Measurements from ENCODE around the gene XPNPEP2.

XPNPEP2 gene

GRCh38 chrX:129771266-129771995 is 32.7 kb downstream of the XPNPEP2 start:
- Histone ChIP-seq H3K36me3 (ENCODE audit: insufficient read depth, low read length) (no peaks in the 10 kb centered on the region; the same call in 1 of the 2 replicates), H3K9ac (ENCODE audit: low read depth, low read length) (no peak overlapping the region), H3K9me3 (ENCODE audit: control insufficient read depth, insufficient read depth, low read length) (no peaks in the 10 kb centered on the region), H3K4me1 (ENCODE audit: insufficient read depth, low read length) (peaks cover 24% of the 10 kb centered on the region)

DNA sequence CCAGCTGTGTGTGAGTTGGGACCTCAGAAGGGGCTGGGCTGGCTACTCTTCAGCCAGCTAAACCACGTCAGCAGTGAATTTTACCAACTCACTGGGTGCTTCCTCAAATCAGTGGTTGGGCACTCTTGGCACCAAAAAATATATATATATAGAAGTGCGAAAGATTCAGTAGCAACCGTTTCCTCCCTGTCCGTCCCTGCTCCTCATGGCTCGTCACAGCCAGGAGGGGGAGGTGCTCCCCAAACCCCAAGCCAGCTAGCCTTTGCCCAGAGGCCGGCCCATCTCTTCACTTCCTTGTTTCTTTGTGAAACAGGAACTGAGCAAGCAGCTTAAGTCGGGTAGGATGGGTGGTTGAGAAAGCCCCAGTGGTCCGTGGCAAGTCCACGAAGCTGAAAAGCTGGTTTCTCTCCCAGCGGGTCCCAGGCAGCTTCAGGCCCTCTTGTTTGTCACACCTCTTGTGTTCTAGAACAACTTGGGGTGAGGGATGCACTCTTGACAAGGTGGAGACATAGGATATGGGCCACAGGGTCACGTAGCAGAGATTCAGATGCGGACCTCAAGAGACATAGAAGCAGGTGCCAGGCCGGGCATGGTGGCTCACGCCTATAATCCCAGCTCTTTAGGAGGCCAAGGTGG is 34.1 kb downstream of the XPNPEP2 start:
- no peak overlapping the region for H3K9ac ChIP-seq (ENCODE audit: low read depth, low read length)
- no peaks in the 10 kb centered on the region for H3K9me3 ChIP-seq (ENCODE audit: control insufficient read depth, insufficient read depth, low read length)
- peaks cover 35% of the 10 kb centered on the region for H3K4me1 ChIP-seq (ENCODE audit: insufficient read depth, low read length)
- no peaks in the 10 kb centered on the region; the same call in 1 of the 2 replicates for H3K36me3 ChIP-seq (ENCODE audit: insufficient read depth, low read length)

DNA sequence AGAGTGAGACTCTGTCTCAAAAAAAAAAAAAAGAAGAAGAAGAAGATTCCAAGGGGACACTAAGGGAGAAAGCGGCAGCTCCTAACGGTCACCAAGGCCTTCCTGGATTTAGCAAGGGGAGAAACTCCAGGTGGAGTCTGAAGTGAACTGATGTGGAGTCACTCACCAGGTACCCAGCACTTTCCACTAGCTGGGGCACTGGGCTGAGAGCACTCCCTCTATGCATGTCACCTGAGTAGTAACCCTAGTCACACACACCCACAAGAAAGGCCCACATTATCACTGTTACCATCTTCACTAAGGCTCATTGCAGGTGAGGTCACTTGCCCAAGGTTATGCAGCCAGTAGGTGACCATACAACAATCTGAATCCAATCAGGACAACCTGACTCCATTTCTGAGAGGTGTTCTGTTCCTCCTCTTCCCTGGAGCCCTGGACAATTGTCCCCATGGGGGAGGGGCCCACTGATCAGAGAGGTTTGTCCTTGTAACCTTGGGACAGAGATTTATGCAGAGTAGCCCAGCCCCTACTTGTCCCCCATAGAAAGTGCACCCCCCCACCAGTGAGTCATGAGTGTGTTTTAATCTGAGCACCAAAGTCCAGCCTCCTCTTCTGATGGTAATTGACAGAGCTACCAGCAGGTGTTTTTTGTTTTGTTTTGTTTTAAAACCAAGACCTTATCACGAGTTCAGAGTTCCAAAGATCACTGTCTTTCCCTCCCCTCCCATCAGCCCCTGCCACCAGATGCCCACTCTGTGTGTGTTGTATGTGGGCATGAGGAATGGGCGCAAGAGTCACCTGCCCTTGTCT is 35.1 kb downstream of the XPNPEP2 start:
- no peaks in the 10 kb centered on the region; the same call in 1 of the 2 replicates for H3K36me3 ChIP-seq (ENCODE audit: insufficient read depth, low read length)
- H3K9ac ChIP-seq (ENCODE audit: low read depth, low read length) = no peak overlapping the region
- no peaks in the 10 kb centered on the region for H3K9me3 ChIP-seq (ENCODE audit: control insufficient read depth, insufficient read depth, low read length)
- H3K4me1 ChIP-seq (ENCODE audit: insufficient read depth, low read length) = peaks cover 34% of the 10 kb centered on the region

DNA sequence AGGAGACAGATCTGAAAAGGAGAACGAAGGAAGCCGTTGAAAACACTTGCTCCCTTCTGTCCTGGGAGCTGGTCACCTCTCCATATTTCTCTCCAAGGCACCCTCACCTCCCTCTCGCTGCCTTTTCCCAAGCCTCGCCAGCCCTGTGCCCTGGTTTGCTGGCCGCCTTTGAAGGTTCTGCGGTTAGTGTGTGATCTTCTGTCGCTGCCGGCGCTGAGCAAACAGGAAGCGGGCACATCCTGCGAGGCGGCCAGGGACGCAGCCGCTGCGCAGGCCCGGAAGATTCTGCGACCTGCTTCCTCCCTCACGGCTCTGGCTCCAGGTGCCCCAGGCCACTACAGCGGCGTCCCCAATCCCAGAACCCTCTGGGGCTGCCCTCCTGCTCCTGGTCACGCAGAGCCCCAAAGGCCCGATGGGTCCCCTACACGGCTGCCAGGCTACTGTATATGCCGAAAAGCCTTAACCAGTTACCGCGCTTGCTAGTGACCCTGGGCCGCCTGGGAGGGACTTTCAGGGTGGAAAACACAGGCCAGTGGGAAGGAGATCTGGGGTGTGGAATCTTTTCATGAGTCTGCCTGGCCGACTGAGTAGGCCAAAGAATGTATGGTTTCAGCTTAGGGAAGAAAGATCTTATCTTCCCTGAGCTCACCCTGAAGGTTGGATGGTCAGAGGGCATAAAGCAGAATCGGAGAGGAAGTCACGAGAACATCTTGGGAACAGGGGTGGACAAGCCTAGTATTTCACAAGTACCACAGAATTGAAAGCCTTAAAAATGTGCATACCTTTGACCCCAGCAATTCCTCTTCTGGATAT is 38.6 kb downstream of the XPNPEP2 start:
- H3K4me1 ChIP-seq (ENCODE audit: insufficient read depth, low read length) = peaks cover 25% of the 10 kb centered on the region
- H3K9ac ChIP-seq (ENCODE audit: low read depth, low read length) = no peak overlapping the region
- no peaks in the 10 kb centered on the region for H3K36me3 ChIP-seq (ENCODE audit: insufficient read depth, low read length)
- H3K9me3 ChIP-seq (ENCODE audit: control insufficient read depth, insufficient read depth, low read length) = no peaks in the 10 kb centered on the region

- peaks cover 14% of the 10 kb centered on the region; the same call in 1 of the 2 replicates for H3K4me1 ChIP-seq (ENCODE audit: insufficient read depth, low read length)
- no peaks in the 10 kb centered on the region for H3K36me3 ChIP-seq (ENCODE audit: insufficient read depth, low read length)
- no peak overlapping the region for H3K9ac ChIP-seq (ENCODE audit: low read depth, low read length)
- no peaks in the 10 kb centered on the region for H3K9me3 ChIP-seq (ENCODE audit: control insufficient read depth, insufficient read depth, low read length)
Observed at GRCh38 chrX:129779086-129779672, 40.4 kb downstream of the XPNPEP2 start.

GRCh38 chrX:129779747-129780146 is 41.0 kb downstream of the XPNPEP2 start, which contains the start of gene SASH3:
TSS of gene SASH3 (plus strand) at chrX:129779949. CDS start at chrX:129780098, 149 bp downstream.
- Histone ChIP-seq H3K4me1 (ENCODE audit: insufficient read depth, low read length) (peaks cover 12% of the 10 kb centered on the region; the same call in 1 of the 2 replicates), H3K9ac (ENCODE audit: low read depth, low read length) (no peak within 1 kb of the TSS), H3K36me3 (ENCODE audit: insufficient read depth, low read length) (no peaks in the 10 kb centered on the region), H3K9me3 (ENCODE audit: control insufficient read depth, insufficient read depth, low read length) (no peaks in the 10 kb centered on the region)

- H3K9ac ChIP-seq (ENCODE audit: low read depth, low read length) = no peak overlapping the region
Observed at GRCh38 chrX:129780441-129781105, 41.8 kb downstream of the XPNPEP2 start.

GRCh38 chrX:129781134-129781672 is 42.4 kb downstream of the XPNPEP2 start:
- Histone ChIP-seq H3K36me3 (ENCODE audit: insufficient read depth, low read length) (no peaks in the 10 kb centered on the region), H3K4me1 (ENCODE audit: insufficient read depth, low read length) (peaks cover 12% of the 10 kb centered on the region; the same call in 1 of the 2 replicates), H3K9me3 (ENCODE audit: control insufficient read depth, insufficient read depth, low read length) (no peaks in the 10 kb centered on the region), H3K9ac (ENCODE audit: low read depth, low read length) (no peak overlapping the region)

More at GRCh38 chrX:129780441-129781105, 41.8 kb downstream of the XPNPEP2 start:
- Histone ChIP-seq H3K9me3 (ENCODE audit: control insufficient read depth, insufficient read depth, low read length) (no peaks in the 10 kb centered on the region), H3K4me1 (ENCODE audit: insufficient read depth, low read length) (peaks cover 12% of the 10 kb centered on the region; the same call in 1 of the 2 replicates), H3K36me3 (ENCODE audit: insufficient read depth, low read length) (no peaks in the 10 kb centered on the region)

DNA sequence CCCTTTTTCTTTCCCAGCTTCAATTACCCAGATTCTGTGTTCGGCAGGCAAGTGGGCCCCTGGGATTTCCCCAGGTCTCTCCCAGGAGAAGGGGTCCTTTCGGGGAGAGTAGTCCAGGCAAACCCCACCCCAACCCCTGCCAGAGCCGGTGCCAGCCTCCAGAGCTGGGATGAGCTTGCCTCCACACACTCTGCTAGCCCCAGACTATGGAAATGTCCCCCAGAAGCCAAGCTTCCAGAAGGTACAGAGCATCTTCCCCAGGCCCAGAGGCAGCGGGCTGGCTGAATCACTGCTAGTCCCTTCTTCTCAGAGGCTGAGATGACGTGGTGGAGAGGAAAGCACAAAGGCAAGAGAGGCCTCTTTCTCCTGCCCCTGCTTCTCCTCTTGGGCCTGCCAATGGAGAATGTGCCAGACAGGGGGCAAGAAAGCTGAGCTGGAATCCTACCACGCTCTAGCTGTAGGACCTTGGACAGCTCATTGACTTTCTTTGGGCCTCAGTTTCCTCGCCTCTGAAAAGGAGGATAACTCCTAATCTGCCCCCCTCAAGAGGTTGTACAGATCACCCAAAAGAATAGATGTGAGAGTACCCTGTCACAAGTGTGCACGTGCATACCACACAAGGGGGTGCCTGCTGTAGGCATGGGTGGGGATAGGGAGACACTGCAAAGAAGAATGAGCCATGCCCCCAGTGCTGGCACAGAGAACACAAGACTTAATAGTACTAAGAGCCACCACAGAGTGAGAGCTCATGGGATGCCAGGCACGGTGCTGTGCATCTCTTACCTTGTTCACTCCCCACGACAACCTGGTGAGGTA is 43.1 kb downstream of the XPNPEP2 start:
- Histone ChIP-seq H3K36me3 (ENCODE audit: insufficient read depth, low read length) (no peaks in the 10 kb centered on the region), H3K9ac (ENCODE audit: low read depth, low read length) (no peak overlapping the region), H3K9me3 (ENCODE audit: control insufficient read depth, insufficient read depth, low read length) (no peaks in the 10 kb centered on the region), H3K4me1 (ENCODE audit: insufficient read depth, low read length) (peaks cover 6% of the 10 kb centered on the region; the same call in 1 of the 2 replicates)

- Histone ChIP-seq H3K36me3 (ENCODE audit: insufficient read depth, low read length) (no peaks in the 10 kb centered on the region), H3K9me3 (ENCODE audit: control insufficient read depth, insufficient read depth, low read length) (no peaks in the 10 kb centered on the region), H3K4me1 (ENCODE audit: insufficient read depth, low read length) (no peaks in the 10 kb centered on the region; the same call in 1 of the 2 replicates), H3K9ac (ENCODE audit: low read depth, low read length) (no peak overlapping the region)
Observed at GRCh38 chrX:129782706-129783105, 43.9 kb downstream of the XPNPEP2 start.

GRCh38 chrX:129783291-129783713 is 44.5 kb downstream of the XPNPEP2 start:
- H3K4me1 ChIP-seq (ENCODE audit: insufficient read depth, low read length) = no peaks in the 10 kb centered on the region; the same call in 1 of the 2 replicates
- no peak overlapping the region for H3K9ac ChIP-seq (ENCODE audit: low read depth, low read length)
- H3K9me3 ChIP-seq (ENCODE audit: control insufficient read depth, insufficient read depth, low read length) = no peaks in the 10 kb centered on the region
- H3K36me3 ChIP-seq (ENCODE audit: insufficient read depth, low read length) = no peaks in the 10 kb centered on the region

DNA sequence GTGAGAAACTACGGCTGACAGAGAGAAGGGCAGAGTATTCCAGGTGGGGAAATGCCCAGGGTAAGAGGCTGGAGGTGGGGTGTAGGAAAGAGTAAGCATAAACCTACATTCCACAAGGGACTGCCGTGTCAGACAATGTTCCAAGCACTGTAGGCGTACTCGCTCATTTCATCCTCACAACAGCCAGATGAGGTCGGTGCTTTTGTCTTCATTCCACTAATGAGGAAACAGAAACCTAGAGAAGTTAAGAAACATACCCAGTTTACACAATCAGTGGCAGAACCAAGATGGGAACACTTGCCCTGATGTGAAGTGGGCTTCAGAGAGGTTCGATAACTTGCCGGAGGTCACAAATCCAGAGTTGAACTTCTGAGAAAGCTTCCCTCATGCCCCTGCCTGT is 45.6 kb downstream of the XPNPEP2 start:
- H3K36me3 ChIP-seq (ENCODE audit: insufficient read depth, low read length) = no peaks in the 10 kb centered on the region
- H3K9ac ChIP-seq (ENCODE audit: low read depth, low read length) = no peak overlapping the region
- no peaks in the 10 kb centered on the region for H3K9me3 ChIP-seq (ENCODE audit: control insufficient read depth, insufficient read depth, low read length)

More for the DNA sequence above, 45.6 kb downstream of the XPNPEP2 start:
- no peaks in the 10 kb centered on the region; the same call in 1 of the 2 replicates for H3K4me1 ChIP-seq (ENCODE audit: insufficient read depth, low read length)

Measured in ES-I3 (cell line).